NK-92 (cell line): ENCODE data around the gene SSR2.

ENCODE experiments used
- DNase-seq: peaks from one replicate; lab custom pipeline; 2025; ENCODE audit not compliant: unreplicated experiment; lab: John Stamatoyannopoulos, UW

Gene SSR2

GRCh38 chr1:156020293-156021092 lies at the start of gene SSR2:
Gene SSR2 (minus strand): TSS chr1:156020951. CDS start chr1:156020167, 784 bp downstream.
- DNase-seq: no peak

- DNase-seq: no peak
Observed at GRCh38 chr1:156070548-156070947, 49.8 kb upstream of the SSR2 start.

GRCh38 chr1:156069490-156070455 lies 49.0 kb upstream of the SSR2 start:
- no peak for DNase-seq

- DNase-seq: no peak
Observed at GRCh38 chr1:156067262-156067661, 46.5 kb upstream of the SSR2 start.

- DNase-seq: no peak
Observed at GRCh38 chr1:156065871-156066270, 45.1 kb upstream of the SSR2 start.

- no peak for DNase-seq
Observed at GRCh38 chr1:156065212-156065611, 44.5 kb upstream of the SSR2 start.

- no peak for DNase-seq
Observed at GRCh38 chr1:156064615-156065014, 43.9 kb upstream of the SSR2 start.

- no peak for DNase-seq
Observed at GRCh38 chr1:156063997-156064285, 43.2 kb upstream of the SSR2 start.

GRCh38 chr1:156062189-156062588 lies 41.4 kb upstream of the SSR2 start:
- DNase-seq: no peak

- DNase-seq: no peak
Observed at GRCh38 chr1:156060937-156061636, 40.3 kb upstream of the SSR2 start, which contains the start of gene RAB25. Gene RAB25 (plus strand): TSS chr1:156061160. CDS start chr1:156061401, 241 bp downstream.

- no peak for DNase-seq
Observed at GRCh38 chr1:156056326-156056849, 35.6 kb upstream of the SSR2 start.

GRCh38 chr1:156055281-156056048 lies 34.7 kb upstream of the SSR2 start:
- no peak for DNase-seq

GRCh38 chr1:156054500-156055280 lies 33.9 kb upstream of the SSR2 start, which contains the start of gene LAMTOR2:
Gene LAMTOR2 (plus strand): TSS chr1:156054782. CDS start chr1:156054890, 108 bp downstream.
- DNase-seq: peak; percentile 62

GRCh38 chr1:156053768-156054499 lies 33.2 kb upstream of the SSR2 start, which contains the start of gene UBQLN4:
Gene UBQLN4 (minus strand): TSS chr1:156053798. CDS start chr1:156053701, 97 bp downstream.
- no peak for DNase-seq

- no peak for DNase-seq
Observed at GRCh38 chr1:156052862-156053767, 32.4 kb upstream of the SSR2 start.

GRCh38 chr1:156051011-156051725 lies 30.4 kb upstream of the SSR2 start:
- no peak for DNase-seq

GRCh38 chr1:156050376-156050775 lies 29.6 kb upstream of the SSR2 start:
- DNase-seq: no peak
